HCT116 (cell line): ENCODE measurements around the gene C22orf39. TPM values are rescaled to one million over a fixed set of nuclear protein-coding genes. Genes with fewer than 3 reads are reported as not detected.

ENCODE experiments used
- ATAC-seq: fragments of 200-7000 bp; cut with Tn5 transposase; 2 replicates; pipeline ENCODE4 v1.9.1; 2020; ENCODE audit warnings: mild to moderate bottlenecking, moderate library complexity
- BruUV-seq: library from RNA; stranded (reverse); fragments of 400-500 nt; replicated peaks from 2 replicates; lab custom pipeline; 2021; lab: Mats Ljungman, UMichigan
- CTCF ChIA-PET: fragments of 300-600 bp; sonication (Branson Sonifier 250); formaldehyde crosslinking; loops from one replicate; lab custom pipeline; 2021; ENCODE audit warnings: antibody characterized with exemption; lab: Charles Lee
- POLR2A ChIA-PET: fragments of 300-600, 350-600 bp; sonication (Branson Sonifier 250); formaldehyde crosslinking; loops from one replicate; lab custom pipeline; 2021; ENCODE audit warnings: antibody characterized with exemption; lab: Charles Lee
- RAD21 ChIA-PET, 2 experiments: fragments of 300-600 bp; sonication (Branson Sonifier 250); formaldehyde crosslinking; loops; one replicate each; lab custom pipeline; 2023; ENCODE audit warnings: low total read pairs in 2 of 2; ENCODE audit not compliant: uncharacterized antibody in 2 of 2, unreplicated experiment in 2 of 2, low non-redundant PET in 1 of 2; lab: Charles Lee
- DNase-seq: peaks from one replicate; pipeline ENCODE4 v3.0.0-alpha.2; 2010; ENCODE audit warnings: low read depth, low spot score
- H2AFZ ChIP-seq: fragments of 200-600 bp; shearing (Covaris generic), sonication (generic); 2 replicates; pipeline ENCODE4 v1.6.1; 2017; ENCODE audit warnings: low read depth, mixed run types, mixed read lengths, antibody characterized with exemption, low read length; ENCODE audit not compliant: poor library complexity, severe bottlenecking
- H3K27ac ChIP-seq: 2 replicates; pipeline ENCODE4 v1.5.1; 2012; ENCODE audit warnings: low read depth, low read length
- H3K27me3 ChIP-seq: fragments of 200-600 bp; sonication (generic); 2 replicates; pipeline ENCODE4 v1.6.1; 2016; ENCODE audit warnings: mixed run types, low read length, mixed read lengths; ENCODE audit not compliant: insufficient read depth
- H3K36me3 ChIP-seq, 2 experiments: fragments of 200-500 bp in 1 of 2; fragments of 200-600 bp in 1 of 2; sonication (Bioruptor generic) in 1 of 2; sonication (generic) in 1 of 2; 2 replicates each; pipeline versions ENCODE4 v1.5.1 to v1.6.1; 2014 to 2016; ENCODE audit warnings: low read length in 2 of 2, inconsistent platforms in 1 of 2, mixed read lengths in 1 of 2, mixed run types in 1 of 2; ENCODE audit not compliant: insufficient read depth in 2 of 2, control insufficient read depth in 1 of 2
- H3K4me1 ChIP-seq, 2 experiments: fragments of 200-600 bp in 1 of 2; sonication (generic) in 1 of 2; 2 replicates each; pipeline versions ENCODE4 v1.5.1 to v1.6.1; 2012 to 2017; ENCODE audit warnings: low read length in 2 of 2, inconsistent platforms in 1 of 2, mild to moderate bottlenecking in 1 of 2, mixed read lengths in 1 of 2, mixed run types in 1 of 2, moderate library complexity in 1 of 2; ENCODE audit not compliant: insufficient read depth in 2 of 2, control insufficient read depth in 1 of 2
- H3K4me2 ChIP-seq: fragments of 200-600 bp; sonication (generic); 2 replicates; pipeline ENCODE4 v1.6.1; 2017; ENCODE audit warnings: mixed run types, low read length, mixed read lengths
- H3K4me3 ChIP-seq, 2 experiments: fragments of 200-600 bp in 1 of 2; sonication (generic) in 1 of 2; replicated peaks in 1 of 2; 2 replicates each; pipeline ENCODE4 v1.5.1; 2011 to 2016; ENCODE audit warnings: low read length in 2 of 2, control low read depth in 1 of 2, low read depth in 1 of 2, mild to moderate bottlenecking in 1 of 2, mixed read lengths in 1 of 2, mixed run types in 1 of 2
- H3K79me2 ChIP-seq: fragments of 200-600 bp; sonication (generic); 2 replicates; pipeline ENCODE4 v1.6.1; 2017; ENCODE audit warnings: mild to moderate bottlenecking, mixed run types, low read length, moderate library complexity, mixed read lengths; ENCODE audit not compliant: insufficient read depth
- H3K9ac ChIP-seq: fragments of 200-600 bp; sonication (generic); 2 replicates; pipeline ENCODE4 v1.6.1; 2016; ENCODE audit warnings: low read length, mixed read lengths
- H3K9me2 ChIP-seq: fragments of 200-600 bp; sonication (generic), shearing (Covaris generic); 2 replicates; pipeline ENCODE4 v1.6.1; 2017; ENCODE audit warnings: mixed run types, mild to moderate bottlenecking, moderate library complexity; ENCODE audit not compliant: insufficient read depth
- H3K9me3 ChIP-seq, 2 experiments: fragments of 200-500 bp in 1 of 2; fragments of 200-600 bp in 1 of 2; sonication (Bioruptor generic) in 1 of 2; sonication (generic) in 1 of 2; 2 replicates each; pipeline ENCODE4 v1.6.1; 2014 to 2017; ENCODE audit warnings: low read length in 2 of 2, mixed read lengths in 2 of 2, inconsistent platforms in 1 of 2, low read depth in 1 of 2, mild to moderate bottlenecking in 1 of 2, mixed run types in 1 of 2, moderate library complexity in 1 of 2; ENCODE audit not compliant: control insufficient read depth in 1 of 2, insufficient read depth in 1 of 2
- H4K20me1 ChIP-seq: fragments of 200-600 bp; sonication (generic), shearing (Covaris generic); 2 replicates; pipeline ENCODE4 v1.6.1; 2017; ENCODE audit warnings: mixed run types, mild to moderate bottlenecking, moderate library complexity; ENCODE audit not compliant: insufficient read depth
- ATF3 ChIP-seq: IDR thresholded peaks from 2 replicates; pipeline ENCODE4 v1.6.1; 2012
- CBX3 ChIP-seq: IDR thresholded peaks from 2 replicates; pipeline ENCODE4 v1.6.1; 2012; ENCODE audit warnings: low read depth
- CEBPB ChIP-seq: IDR thresholded peaks from 2 replicates; pipeline ENCODE4 v1.6.1; 2012; ENCODE audit warnings: low read depth
- CTCF ChIP-seq, 3 experiments: fragments of 200-600 bp in 1 of 3; sonication (generic) in 1 of 3; IDR thresholded peaks in 2 of 3; conservative IDR thresholded peaks in 1 of 3; 2 replicates each; pipeline ENCODE4 v1.5.1; 2012 to 2017; ENCODE audit warnings: low read depth in 2 of 3, low read length in 2 of 3, antibody characterized with exemption in 1 of 3, borderline replicate concordance in 1 of 3, control low read depth in 1 of 3, mild to moderate bottlenecking in 1 of 3, mixed read lengths in 1 of 3, mixed run types in 1 of 3, moderate library complexity in 1 of 3; ENCODE audit not compliant: insufficient read depth in 1 of 3
- EZH2 ChIP-seq: fragments of 200-600 bp; sonication (generic); IDR thresholded peaks from 2 replicates; pipeline ENCODE4 v1.6.1; 2017; ENCODE audit warnings: antibody characterized with exemption, mixed run types
- POLR2A ChIP-seq: IDR thresholded peaks from 2 replicates; pipeline ENCODE4 v1.7.0; 2011; ENCODE audit warnings: borderline replicate concordance; ENCODE audit not compliant: insufficient read depth, insufficient read length; ENCODE audit errors: extremely low read depth
- RAD21 ChIP-seq: IDR thresholded peaks from 2 replicates; pipeline ENCODE4 v1.6.1; 2012; ENCODE audit warnings: low read depth, mild to moderate bottlenecking
- REST ChIP-seq: IDR thresholded peaks from 2 replicates; pipeline ENCODE4 v1.6.1; 2012; ENCODE audit warnings: low read depth
- SIN3A ChIP-seq: IDR thresholded peaks from 2 replicates; pipeline ENCODE4 v1.6.1; 2012; ENCODE audit warnings: low read depth
- TCF7L2 ChIP-seq: IDR thresholded peaks from 2 replicates; pipeline ENCODE4 v1.7.0; 2011; ENCODE audit warnings: borderline replicate concordance, inconsistent platforms; ENCODE audit not compliant: insufficient read depth, insufficient read length; ENCODE audit errors: extremely low read depth
- YY1 ChIP-seq: IDR thresholded peaks from 2 replicates; pipeline ENCODE4 v1.6.1; 2011; ENCODE audit warnings: low read length, low read depth, moderate library complexity, mild to moderate bottlenecking; ENCODE audit not compliant: insufficient replicate concordance; ENCODE audit errors: extremely low read depth
- ZFX ChIP-seq: fragments of 450-650 bp; IDR thresholded peaks from 2 replicates; pipeline ENCODE4 v1.6.1; 2017
- intact Hi-C: fragments of 100-400 bp; cut with micrococcal nuclease; formaldehyde crosslinking; loops from 2 replicates; pipeline ENCODE4 v1.10.0; 2022
- total RNA-seq: library from RNA; stranded (reverse); gene quantifications from one replicate; pipeline ENCODE4 v1.2.1, GENCODE V29; 2021; ENCODE audit not compliant: unreplicated experiment

The C22orf39 gene
- total RNA-seq, 1 experiment from 2014 or later: 17.7 TPM

- ChIA-PET POLR2A (no interaction called here), CTCF (no interaction called here), RAD21 (no interaction called here)
- TF ChIP-seq REST (no peak), CBX3 (no peak), ATF3 (no peak), RAD21 (no peak), POLR2A (no peak), CTCF (IDR thresholded peaks at IDR 0.05 in 2 of 3, conservative IDR thresholded peaks at IDR 0.05 in 1 of 3; ENCODE audit: borderline replicate concordance in 1 of 3, insufficient read depth in 1 of 3, low read depth in 2 of 3, low read length in 2 of 3) (no peak), ZFX (no peak), SIN3A (no peak), EZH2 (no peak), CEBPB (no peak), YY1 (no peak), TCF7L2 (no peak)
- Histone ChIP-seq H2AFZ (no peak overlapping the region), H3K9me2 (no peaks in the 10 kb centered on the region), H3K79me2 (0 out of 2 replicates have a peak, but pooled peaks cover 3% of the 10 kb centered on the region), H3K9ac (no peak overlapping the region), H4K20me1 (no peaks in the 10 kb centered on the region), H3K27me3 (no peaks in the 10 kb centered on the region), H3K9me3 (no peaks in the 10 kb centered on the region), H3K4me3 (no peak overlapping the region), H3K27ac (no peak overlapping the region), H3K36me3 (peaks cover 39 to 41% of the 10 kb centered on the region in 2 experiments), H3K4me2 (no peak overlapping the region), H3K4me1 (no peaks in the 10 kb centered on the region)
- intact Hi-C loops: no loop called here
- ATAC-seq (no peak), DNase-seq (no peak)
- BruUV-seq: no TSS peak
Measured at GRCh38 chr22:19457828-19458428, 10.4 kb upstream of the C22orf39 start.
